GM12801 (cell line): Measurements from ENCODE around the gene POFUT1.

Experiments
- TF ChIP-seq, protein P1 (sequence below): IDR thresholded peaks from one replicate; pipeline ENCODE4 v1.5.1; 2011; ENCODE audit warnings: control low read depth; ENCODE audit not compliant: insufficient read length; ENCODE audit errors: extremely low read depth

Gene POFUT1

DNA sequence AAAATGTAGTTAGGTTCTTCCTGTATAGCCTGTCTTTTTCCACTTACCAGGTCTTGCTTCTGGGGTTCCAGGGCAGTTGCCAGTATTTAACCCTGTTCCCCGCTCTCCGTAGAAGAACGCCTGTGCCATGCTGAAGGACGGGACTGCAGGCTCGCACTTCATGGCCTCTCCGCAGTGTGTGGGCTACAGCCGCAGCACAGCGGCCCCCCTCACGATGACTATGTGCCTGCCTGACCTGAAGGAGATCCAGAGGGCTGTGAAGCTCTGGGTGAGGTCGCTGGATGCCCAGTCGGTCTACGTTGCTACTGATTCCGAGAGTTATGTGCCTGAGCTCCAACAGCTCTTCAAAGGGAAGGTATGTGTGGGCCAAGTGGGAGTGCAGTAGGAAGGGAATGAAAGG, 23.0 kb downstream of the POFUT1 start:
- TF ChIP-seq, protein P1, sequence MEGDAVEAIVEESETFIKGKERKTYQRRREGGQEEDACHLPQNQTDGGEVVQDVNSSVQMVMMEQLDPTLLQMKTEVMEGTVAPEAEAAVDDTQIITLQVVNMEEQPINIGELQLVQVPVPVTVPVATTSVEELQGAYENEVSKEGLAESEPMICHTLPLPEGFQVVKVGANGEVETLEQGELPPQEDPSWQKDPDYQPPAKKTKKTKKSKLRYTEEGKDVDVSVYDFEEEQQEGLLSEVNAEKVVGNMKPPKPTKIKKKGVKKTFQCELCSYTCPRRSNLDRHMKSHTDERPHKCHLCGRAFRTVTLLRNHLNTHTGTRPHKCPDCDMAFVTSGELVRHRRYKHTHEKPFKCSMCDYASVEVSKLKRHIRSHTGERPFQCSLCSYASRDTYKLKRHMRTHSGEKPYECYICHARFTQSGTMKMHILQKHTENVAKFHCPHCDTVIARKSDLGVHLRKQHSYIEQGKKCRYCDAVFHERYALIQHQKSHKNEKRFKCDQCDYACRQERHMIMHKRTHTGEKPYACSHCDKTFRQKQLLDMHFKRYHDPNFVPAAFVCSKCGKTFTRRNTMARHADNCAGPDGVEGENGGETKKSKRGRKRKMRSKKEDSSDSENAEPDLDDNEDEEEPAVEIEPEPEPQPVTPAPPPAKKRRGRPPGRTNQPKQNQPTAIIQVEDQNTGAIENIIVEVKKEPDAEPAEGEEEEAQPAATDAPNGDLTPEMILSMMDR = no peak

DNA sequence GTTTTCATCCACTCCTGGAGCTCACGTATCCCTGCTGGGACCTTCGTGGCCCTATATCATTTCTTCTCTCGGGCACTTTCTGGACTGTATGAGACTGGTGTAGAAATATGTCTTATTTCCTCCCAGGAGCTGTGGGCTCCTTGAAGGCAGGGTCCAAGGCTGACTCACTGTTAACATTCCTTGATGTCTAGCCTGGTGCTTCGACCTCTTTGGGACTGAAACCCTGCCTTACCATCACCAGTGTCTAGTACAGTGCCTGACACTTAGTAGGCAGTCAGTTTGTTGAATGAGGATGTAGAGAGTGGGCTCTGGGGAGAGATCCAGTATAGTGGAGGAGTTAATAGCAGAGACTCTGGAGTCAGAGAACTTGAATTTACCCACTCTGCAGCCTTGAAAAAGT, 23.6 kb downstream of the POFUT1 start:
- TF ChIP-seq, protein P1 = no peak

DNA sequence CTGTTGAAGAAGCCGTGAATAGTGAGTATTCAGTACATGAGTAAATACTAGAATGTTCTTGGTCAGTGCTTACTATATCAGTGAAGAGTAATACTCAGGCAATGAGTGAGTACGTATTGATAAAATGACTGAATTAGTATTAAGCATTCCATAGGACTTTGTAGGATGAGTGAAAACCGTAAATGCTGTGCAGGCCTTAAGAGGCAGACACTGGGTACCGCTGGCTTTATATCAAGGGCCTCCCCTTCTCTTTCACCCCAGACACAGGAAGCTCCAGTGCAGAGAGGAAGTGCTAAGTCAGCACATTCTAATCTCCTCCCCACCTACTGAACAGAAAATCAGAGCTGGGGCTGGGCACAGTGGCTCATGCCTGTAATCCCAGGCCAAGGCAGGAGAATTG, 24.2 kb downstream of the POFUT1 start:
- TF ChIP-seq, protein P1 = no peak

DNA sequence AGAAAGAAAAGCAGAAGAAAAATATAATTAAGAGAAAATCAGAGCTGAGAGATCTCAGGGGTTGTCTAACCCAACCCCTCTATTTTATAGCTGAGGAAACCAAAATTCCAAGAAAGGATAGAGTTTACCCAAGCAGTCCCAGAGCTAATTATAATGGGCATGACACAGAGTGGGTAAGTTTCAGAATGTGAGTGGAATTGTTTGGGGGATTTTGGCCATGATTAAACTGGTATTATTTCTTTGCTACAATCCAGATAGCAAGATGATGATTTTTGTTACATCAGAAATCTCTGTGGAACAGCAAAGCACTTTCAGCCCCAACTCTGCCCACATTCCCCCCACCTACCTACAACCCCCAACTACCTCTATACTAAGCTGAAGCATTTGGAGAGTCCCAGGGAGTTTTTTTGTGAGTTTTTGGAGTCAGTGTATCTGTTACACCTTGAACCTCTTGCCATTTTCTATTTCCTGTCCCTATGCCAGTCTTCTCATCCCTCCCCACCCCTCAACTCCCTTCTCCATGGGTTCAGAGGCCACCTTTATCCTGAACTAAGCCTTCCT, 24.7 kb downstream of the POFUT1 start:
- TF ChIP-seq, protein P1 = no peak

DNA sequence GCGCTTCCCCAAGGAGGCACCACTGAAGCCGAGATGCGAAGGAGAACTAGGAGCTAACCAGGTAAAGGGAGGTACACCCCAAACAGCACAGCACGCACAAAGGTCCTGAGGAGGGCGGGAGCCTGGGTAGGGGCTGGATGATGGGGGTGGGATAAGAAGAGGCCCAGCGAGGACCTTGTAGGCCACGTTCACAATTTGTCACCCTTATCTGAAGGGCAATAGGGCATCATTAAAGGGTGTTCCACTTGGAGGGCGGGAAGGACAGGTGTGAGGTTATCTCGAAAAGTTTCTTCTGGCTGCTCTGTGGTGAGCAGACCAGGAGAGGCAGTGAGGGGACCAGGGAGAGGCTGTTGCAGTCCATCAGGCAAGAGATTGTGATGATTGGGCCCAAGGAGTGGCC, 25.6 kb downstream of the POFUT1 start:
- TF ChIP-seq, protein P1 = no peak

DNA sequence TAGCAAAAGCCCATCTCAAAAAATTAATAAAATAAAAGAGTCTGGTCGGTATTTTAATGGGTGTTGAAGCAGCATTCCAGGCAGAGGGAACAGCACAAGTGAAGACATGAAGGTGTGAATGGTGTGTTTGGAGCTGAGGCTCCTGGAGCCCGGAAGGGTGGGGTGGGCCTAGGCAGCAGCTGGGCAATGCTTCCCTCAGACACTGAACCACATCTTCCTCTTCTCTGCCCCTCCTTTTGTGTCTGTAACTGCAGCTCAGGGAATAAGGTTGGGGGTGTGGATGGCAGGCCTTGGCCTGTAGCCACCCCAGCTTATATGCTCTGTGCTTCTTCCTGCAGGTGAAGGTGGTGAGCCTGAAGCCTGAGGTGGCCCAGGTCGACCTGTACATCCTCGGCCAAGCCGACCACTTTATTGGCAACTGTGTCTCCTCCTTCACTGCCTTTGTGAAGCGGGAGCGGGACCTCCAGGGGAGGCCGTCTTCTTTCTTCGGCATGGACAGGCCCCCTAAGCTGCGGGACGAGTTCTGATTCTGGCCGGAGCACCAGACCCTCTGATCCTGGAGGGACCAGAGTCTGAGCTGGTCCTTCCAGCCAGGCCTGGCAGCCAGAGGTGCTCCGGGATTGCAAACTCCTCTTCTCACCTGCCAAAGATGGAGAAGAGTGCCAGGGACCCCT, 26.6 kb downstream of the POFUT1 start:
- TF ChIP-seq, protein P1 = no peak

DNA sequence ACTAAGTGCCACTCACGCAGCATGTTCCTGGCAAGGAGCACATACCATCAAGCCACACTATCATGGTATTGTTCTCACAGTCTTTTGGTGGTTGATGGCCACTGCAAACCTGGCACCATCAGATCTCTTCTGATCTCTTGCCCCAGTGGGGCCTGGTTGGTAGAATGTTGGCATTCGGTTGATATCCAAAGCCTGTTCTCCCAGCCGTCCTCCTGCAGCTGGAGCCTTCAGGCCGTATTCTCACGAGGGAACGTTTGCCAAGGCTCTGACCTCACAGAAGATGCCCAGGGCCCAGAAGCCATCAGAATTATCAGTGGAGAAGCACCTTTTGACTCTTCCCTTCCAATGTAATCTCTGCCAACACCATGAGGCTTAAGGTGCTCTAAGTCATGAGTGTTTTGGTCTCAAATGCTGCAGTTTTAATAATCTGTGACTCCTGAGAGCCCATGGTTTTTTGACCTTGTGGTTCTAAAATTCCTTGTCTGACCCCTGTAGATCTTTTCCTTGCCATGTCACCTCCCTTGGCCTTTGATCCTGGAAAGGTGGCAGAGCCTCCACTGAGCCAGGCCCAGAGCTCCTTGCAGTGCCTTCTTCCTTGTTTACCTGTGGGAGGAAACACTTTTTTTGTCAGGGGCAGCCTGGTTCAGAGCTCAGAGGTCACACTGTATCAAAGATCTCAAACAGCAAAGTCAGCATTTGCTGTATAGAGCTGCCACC, 27.8 kb downstream of the POFUT1 start:
- TF ChIP-seq, protein P1 = no peak
